ENCODE data around the gene TNFRSF21. TPM values are rescaled to one million over a fixed set of nuclear protein-coding genes. Genes with fewer than 3 reads are reported as not detected.

The TNFRSF21 gene
- 25.5 to 30.0 TPM (median 28.1 TPM) in 5 replicates for total RNA-seq (2022; extraction: Qiagen RNA extraction; ENCODE audit: low read depth)

GRCh38 chr6:47309291-47310130 lies at the start of gene TNFRSF21:
TNFRSF21 (minus strand) TSS chr6:47309905; CDS start chr6:47309511, 394 bp downstream.

Other genes with a start within 250 kb of the TNFRSF21 start
- 14.0 to 20.6 TPM (median 15.7 TPM) in 5 replicates for gene CD2AP, start 167.9 kb upstream of the TNFRSF21 start, total RNA-seq (2022; extraction: Qiagen RNA extraction; ENCODE audit: low read depth)